Skin epidermis (tissue), 12 donors: ENCODE results near the gene TRIM7.

Source experiments
- H3K27ac ChIP-seq, 21 experiments: fragments of 200-600 bp; sonication (generic) in 11 of 21; one replicate each; pipeline ENCODE4 v1.5.0; 2020; ENCODE audit warnings: mild to moderate bottlenecking in 3 of 21, inconsistent platforms in 2 of 21, moderate library complexity in 2 of 21
- H3K4me3 ChIP-seq, 7 experiments: fragments of 200-600 bp; sonication (generic) in 2 of 7; one replicate each; pipeline ENCODE4 v1.5.0; 2020; ENCODE audit warnings: inconsistent platforms in 2 of 7, mild to moderate bottlenecking in 2 of 7, moderate library complexity in 1 of 7

Gene TRIM7

DNA sequence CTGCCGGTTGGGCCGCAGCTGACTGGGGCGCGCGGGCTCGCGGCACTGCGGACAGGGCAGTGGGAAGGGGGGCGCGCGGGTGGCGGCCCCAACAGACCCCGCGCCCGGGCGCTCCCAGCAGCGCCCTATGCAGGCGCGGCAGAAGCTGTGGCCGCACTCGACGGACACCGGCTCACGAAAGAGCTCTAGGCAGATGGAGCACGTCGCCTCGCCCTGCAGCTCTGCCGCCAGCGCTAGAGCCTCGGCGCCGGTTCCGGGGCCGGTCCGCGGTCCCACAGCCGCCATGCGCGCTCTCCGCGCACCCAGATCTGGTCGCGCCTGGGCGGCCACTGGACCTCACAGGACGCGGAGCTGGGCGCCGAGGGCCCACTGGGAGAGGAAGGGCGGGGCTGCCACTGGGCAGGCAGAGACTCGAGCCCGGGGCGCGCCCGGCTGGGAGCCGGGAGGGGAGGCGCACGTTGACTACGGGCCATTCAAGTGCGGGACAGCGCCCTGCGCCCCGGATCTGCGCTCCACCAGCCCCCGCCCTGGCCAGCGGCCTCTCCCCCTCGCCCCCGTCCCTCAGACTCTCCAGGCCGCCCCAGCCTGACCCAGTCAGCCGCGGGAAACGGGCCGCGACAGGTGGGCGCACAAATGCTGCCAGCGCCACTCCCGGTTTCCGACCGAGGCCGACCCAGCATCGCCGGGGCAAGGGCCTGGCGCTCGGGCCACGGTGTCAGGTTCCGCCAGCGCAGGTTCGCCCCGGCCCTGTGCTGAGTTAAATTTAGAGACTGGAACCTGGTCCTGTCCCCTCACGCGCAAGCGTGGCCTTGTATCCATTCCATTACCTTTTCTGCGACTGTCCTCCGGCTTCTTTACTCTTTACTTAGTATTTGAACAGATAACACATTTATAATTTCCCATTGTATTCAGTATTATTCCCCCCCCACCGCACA lies at the start of gene TRIM7:
Gene TRIM7, minus strand, starts transcription at position 371 of the 935 bp plus-strand sequence. Its CDS starts 86 bp downstream, at position 285.
- H3K4me3 ChIP-seq, result peak within 1 kb of the TSS; percentile 45 to 68 (median 52)
- H3K27ac ChIP-seq, result peak within 1 kb of the TSS in 20 of 21 experiments; percentile 4 to 82 (median 70)

DNA sequence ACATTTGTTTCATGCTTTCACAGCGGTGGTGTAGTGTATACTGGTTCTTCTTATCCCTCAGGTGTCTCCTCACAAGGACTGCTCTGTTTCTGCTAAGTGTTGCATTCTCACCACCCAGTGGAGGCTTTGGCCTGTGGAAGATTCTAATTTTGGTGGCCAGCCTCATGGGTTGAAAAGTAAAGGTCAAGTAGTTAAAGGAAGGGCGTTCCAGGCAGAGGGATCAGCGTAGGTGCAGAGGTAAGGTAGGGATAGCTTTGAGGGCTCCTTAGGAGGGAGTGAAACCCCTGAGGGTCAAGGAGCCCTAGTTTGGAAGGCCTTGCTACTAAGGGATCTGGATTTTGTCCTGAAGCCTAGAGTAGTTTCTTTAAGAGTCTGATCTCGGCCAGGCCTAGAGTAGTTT lies 43.3 kb upstream of the TRIM7 start:
- Histone ChIP-seq H3K27ac (peak overlapping the region in 15 of 21 experiments; percentile 5 to 98 (median 94)), H3K4me3 (peak overlapping the region in 6 of 7 experiments; percentile 53 to 80 (median 66))

DNA sequence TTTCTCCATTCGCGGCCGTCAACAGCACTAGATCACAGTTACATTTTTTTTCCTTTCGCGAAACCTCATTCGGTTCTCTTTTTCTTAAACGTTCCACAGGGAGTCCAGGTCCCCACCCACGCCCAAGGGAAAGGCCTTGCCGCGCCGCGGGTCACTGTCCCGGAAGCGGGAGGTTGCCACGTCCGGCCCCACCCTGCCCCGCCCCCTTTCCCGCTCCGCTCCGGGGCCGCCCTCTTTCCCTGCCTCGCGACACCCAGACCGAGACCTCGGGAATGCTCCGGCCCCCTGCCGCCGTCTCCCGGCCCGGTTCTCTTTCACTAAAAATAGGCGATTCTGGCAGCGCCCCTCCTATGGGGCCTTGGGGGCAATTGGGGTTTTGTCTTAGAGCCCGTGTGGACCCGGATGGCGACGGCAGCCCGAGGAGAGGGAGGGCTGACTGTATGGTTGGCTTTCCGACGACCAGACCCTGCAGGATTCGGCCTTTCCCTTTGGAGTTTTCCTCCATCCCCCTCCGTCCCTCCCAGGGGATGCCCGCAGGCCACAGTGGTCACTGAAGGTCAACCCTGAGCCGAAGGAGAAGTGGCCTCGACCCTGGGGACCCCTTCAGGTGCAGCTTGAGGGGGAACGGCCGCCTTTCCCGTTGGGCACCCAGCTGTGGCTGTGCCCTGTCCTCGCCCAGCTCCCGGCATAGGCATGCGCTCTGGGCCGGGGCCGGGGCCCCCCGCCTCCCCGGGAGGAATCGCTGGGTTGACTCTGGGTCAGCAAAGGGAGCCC lies 41.5 kb upstream of the TRIM7 start:
- Histone ChIP-seq H3K4me3 (peak overlapping the region; percentile 53 to 80 (median 69)), H3K27ac (peak overlapping the region; percentile 73 to 98 (median 94))

DNA sequence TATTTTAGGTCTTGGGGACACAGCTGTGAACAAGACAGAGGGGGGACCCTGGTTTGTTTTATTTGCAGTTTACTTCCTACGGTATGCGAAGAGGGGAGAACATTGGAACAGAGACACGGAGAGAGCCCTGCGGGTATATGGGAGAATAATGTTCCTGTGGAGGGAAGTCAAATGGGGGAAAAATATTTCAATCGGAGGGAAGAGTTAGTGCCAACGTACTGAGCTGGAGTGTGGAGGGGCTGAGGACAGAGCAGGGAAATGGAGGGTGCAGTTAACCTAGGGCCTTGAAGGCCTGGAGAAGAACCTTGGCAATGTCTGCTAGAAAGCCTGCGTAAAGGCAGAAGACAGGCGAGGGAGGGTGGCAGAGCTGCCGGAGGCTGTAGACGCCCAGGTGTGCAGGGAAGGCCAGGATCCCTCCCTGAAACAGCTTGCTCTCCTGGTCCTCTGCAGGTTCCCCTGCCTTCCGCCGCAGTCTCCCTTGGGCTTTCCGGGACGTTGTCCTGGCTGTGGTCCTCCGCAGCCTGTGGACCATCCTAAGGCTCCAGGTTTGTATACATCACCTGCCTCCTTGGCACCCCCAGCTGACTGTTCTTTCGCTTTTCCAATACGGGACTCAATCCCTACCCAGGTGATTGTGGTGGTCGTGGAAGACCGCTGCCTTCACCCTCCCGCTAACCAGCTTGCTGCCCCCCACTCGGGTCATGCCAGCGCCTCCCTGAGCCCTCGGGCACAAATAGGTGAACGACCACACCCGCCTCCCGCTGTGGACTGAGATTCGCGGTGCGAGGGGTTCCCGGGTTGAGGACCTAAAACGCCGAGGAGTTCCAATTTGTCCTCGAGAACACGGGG lies 40.7 kb upstream of the TRIM7 start:
- Histone ChIP-seq H3K27ac (peak overlapping the region; percentile 64 to 98 (median 94)), H3K4me3 (peak overlapping the region; percentile 53 to 80 (median 69))

DNA sequence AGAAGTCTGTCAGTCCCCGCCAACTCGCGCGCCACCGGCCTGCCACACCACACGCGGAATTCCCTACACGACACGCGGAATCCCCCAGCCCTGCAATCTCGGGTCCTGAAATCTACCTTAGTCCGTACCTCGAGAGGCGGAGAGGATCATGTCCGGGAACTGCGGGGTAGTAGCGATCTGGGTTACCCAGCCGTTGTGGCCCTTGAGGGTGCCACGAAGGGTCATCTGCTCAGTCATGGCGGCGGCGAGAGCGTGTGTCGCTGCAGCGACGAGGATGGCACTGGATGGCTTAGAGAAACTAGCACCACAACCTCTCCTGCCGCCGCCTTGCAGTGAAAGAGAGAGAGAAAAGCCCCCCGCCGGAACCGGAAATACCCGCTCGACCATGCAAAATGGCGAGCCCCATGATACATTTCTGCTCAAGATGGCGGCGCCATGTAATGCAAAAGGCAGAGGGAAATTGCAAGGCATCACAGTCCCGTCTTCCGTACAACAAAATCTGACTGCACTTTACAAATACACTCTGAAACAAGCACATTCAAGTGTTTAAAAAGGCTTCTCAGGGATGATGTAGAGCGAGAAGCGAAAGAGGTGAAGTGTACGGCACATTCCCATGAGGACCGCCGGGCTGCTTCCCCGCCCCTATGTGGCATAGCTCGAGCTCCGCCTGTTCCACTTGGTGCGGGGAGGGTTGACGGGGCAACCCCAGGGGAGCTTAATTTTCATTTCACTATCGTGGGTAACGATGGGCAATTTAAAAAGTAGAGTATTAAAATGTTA lies 38.8 kb upstream of the TRIM7 start, which contains the start of gene RACK1:
Gene RACK1, minus strand, starts transcription at position 343 of the 780 bp plus-strand sequence. Its CDS starts 106 bp downstream, at position 237.
- Histone ChIP-seq H3K4me3 (peak within 1 kb of the TSS; percentile 53 to 89 (median 73)), H3K27ac (peak within 1 kb of the TSS; percentile 50 to 98 (median 93))

DNA sequence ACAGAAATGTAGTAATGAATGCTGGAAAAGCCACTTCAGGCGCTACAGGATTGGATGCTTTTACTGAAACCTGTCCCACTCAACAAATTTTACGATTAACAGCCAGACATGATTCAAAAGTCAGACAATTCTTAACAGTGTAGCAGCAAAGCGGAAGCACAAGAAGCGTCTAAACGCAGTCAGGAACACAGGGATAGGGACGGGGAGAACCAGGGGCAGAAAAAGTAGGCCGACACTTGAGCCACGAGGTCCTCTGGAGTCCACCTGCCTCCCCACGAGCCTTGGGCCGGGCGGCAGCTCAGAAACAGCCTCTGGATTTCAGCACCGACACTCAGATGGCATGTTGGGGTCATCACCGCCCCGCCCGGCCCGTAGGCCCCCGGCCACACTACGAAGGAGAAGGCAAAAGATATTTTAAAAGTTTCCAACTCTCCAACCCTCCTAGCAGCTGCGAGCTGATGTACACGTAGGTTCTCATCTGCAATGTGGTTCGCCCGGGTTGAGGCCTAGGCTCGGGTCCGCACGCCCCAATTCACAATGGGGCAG lies 38.1 kb upstream of the TRIM7 start:
- Histone ChIP-seq H3K4me3 (peak overlapping the region; percentile 53 to 89 (median 73)), H3K27ac (peak overlapping the region; percentile 50 to 98 (median 93))

DNA sequence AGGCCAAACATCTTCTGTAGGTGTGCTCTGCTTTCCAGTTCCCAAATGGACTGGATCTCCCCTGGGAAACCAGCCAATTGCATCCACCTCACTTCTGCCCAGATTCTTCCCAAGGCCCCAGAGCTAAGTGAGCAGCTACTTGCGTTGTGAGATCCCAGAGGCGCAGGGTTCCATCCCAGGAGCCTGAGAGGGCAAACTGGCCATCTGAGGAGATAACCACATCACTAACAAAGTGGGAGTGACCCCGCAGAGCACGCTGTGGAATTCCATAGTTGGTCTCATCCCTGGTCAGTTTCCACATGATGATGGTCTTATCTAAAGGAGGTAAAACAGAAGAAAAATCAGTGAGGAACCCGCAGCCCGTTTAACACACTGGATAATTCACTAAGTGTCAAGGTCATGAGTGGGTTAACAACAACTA lies 37.0 kb upstream of the TRIM7 start:
- H3K4me3 ChIP-seq, result peak overlapping the region; percentile 53 to 89 (median 73)
- peak overlapping the region in 14 of 21 experiments; percentile 23 to 98 (median 94) for H3K27ac ChIP-seq

DNA sequence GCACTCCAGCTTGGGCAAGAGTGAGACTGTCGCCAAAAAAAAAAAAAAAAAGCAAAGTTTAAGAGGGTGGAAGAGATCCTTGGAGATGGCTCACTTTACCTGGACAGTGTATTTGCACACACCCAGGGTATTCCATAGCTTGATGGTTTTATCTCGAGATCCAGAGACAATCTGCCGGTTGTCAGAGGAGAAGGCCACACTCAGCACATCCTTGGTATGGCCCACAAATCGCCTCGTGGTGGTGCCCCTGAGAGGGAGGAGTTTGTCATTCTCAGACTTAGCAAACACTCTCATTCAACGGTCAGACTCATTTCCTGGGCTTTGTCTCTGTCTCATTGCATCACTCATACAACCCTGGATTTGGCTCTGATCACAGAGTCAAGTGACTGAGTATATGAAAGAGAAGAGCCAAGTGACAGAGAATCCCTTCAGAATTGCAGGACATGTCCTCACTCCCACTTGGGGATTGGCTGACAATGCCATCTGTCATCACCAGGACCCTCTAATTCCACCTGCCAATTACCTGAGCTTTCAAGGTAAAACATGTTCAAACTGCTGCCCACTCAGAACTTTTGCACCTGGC lies 36.5 kb upstream of the TRIM7 start:
- H3K27ac ChIP-seq, result peak overlapping the region in 10 of 21 experiments; percentile 3 to 98 (median 89)
- peak overlapping the region in 4 of 7 experiments; percentile 53 to 89 (median 70) for H3K4me3 ChIP-seq

DNA sequence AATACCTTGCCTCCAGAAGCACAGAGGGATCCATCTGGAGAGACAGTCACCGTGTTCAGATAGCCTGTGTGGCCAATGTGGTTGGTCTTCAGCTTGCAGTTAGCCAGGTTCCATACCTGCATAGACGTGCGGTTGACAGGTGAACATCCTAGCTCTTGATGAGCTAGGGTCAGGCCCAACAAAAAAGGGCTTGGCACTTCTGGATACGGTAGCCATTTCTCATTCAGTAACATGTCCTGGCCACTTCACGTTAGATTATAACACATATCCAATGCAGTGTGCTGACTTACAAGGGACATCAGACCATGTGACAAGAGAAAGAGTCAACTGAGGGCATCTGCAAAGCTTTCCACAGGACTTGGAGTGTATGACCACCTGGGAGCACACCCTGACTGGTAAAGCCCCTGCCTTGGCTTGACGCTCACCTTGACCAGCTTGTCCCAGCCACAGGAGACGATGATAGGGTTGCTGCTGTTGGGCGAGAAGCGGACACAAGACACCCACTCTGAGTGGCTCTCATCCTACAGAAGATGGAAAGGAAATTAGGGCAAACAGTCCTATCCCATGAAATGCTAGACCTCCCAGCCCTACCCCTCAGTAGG lies 34.2 kb upstream of the TRIM7 start:
- no peak overlapping the region for H3K27ac ChIP-seq

DNA sequence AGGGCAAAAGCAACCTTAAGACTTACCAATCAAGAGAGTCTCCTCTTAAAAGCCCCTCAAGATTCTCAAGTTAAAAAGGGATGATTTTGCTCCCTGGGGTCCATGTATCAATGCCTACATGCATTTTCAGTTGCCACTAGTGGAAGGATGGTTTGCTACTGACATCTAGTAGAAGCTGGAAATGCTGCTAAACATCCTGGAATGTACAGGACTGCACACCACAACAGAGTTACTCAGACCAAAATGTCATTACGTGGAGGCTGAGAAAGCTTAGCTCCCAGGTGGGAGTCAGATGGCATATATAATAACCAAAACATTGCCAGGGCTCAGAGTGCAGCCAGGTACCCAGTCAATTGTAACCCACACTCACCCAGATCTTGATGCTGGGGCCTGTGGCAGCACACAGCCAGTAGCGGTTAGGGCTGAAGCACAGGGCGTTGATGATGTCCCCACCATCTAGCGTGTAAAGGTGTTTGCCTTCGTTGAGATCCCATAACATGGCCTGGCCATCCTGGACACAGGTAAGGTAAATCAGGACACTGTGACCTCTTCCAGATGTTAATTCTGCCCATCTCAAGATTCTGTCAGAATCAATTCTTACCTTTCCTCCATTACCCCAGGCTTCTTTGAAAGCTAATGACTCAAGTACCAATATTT lies 32.9 kb upstream of the TRIM7 start:
- Histone ChIP-seq H3K4me3 (no peak overlapping the region), H3K27ac (no peak overlapping the region)

More for the DNA sequence above, 34.2 kb upstream of the TRIM7 start:
- no peak overlapping the region for H3K4me3 ChIP-seq

DNA sequence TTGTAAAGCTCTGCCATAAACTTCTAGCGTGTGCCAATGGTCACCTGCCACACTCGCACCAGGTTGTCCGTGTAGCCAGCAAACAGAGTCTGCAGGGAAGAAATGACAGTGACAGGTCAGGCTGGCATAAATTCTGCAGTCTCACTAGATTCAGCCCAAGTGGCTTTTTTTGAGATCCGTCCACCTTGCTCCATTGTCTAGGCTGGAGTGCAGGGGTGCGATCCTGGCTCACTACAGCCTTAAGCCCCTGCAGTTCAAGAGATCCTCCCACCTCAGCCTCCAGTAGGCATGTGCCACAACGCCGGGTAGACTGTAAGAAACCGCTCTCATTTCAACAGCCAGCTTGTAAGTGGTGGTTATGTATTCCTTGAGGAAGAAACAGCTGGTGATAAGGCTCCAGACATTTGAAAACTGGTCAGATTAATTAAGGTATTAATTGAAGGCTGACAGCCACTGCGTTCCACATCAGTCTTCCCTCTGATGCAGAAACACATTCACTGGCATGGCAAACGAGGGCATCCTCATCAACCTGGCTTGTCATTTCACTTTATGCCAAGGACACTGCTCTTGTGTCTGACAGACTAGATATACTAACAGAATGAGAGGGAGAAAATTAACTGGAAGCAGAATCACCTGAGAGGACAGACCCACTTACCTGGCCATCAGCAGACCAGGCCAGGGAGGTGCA lies 32.1 kb upstream of the TRIM7 start:
- Histone ChIP-seq H3K4me3 (no peak overlapping the region), H3K27ac (no peak overlapping the region)

DNA sequence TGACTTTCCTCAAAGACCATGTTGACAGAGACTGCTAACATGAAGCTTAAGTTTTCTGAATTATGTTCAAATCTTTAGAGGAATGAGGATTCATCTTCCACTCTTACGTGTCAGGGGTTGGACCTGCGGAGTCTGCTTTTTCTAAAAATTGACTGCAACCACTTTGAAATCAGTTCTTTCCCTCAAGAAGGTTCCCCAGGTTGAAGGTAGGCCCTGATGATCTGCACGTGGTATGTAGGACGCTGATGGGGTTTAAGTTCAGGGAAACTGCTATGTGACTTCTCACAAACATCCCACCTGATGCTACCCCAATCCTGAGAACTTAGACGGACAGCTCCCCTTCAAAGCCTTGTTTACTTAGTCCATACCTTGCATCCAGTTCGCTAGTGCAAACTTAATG lies 31.5 kb upstream of the TRIM7 start:
- Histone ChIP-seq H3K27ac (no peak overlapping the region), H3K4me3 (no peak overlapping the region)

DNA sequence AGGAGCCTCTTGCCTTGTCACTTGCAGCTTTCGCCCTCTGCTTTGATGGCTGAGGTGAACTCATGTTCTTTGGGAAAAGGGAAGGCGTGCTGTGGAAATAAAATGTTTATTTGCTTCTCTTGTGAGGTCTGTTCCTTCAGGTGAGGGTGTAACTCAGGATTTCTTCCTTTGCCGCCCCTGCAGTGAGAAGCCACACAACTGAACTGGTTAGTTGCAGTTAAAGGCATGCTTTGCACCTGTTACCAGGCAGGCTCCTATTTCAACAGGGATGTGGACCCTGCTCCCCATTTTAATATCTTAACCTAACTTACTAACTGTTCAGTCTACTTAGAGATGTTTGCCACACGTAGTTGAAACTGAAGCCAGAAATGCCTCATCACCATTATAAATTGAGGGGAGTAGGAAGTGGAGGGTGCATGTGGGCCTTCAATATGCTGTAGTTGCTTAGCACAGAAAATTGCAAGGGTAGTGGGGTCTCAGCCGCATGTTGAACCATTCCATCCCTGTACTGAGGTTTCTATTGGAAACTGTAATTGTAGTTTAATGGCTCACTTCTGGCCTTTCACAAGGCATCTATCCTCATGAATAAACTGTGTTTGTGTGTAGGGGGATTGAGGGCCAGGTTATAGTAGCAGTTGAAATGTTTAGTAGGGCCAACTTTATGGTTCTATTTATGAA lies 30.8 kb upstream of the TRIM7 start:
- no peak overlapping the region for H3K27ac ChIP-seq
- H3K4me3 ChIP-seq, result no peak overlapping the region

DNA sequence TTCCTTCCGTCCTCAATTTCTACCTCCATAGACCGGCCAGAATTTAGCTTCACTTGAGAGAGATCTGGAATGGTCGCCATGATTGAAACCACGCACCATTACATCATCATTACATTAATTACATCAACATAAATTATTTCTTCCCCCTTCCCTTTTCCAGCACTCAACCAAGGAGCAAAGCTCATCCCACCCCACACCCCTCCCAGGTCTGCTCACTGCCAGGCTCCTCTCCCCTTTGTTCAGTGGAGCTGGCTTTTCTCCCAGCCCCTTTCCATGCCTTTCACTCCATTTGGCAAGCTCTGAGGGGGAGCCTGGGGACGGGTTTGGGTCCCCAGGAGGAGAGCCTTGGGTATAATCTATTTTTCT lies 30.3 kb upstream of the TRIM7 start:
- no peak overlapping the region for H3K4me3 ChIP-seq
- no peak overlapping the region for H3K27ac ChIP-seq

DNA sequence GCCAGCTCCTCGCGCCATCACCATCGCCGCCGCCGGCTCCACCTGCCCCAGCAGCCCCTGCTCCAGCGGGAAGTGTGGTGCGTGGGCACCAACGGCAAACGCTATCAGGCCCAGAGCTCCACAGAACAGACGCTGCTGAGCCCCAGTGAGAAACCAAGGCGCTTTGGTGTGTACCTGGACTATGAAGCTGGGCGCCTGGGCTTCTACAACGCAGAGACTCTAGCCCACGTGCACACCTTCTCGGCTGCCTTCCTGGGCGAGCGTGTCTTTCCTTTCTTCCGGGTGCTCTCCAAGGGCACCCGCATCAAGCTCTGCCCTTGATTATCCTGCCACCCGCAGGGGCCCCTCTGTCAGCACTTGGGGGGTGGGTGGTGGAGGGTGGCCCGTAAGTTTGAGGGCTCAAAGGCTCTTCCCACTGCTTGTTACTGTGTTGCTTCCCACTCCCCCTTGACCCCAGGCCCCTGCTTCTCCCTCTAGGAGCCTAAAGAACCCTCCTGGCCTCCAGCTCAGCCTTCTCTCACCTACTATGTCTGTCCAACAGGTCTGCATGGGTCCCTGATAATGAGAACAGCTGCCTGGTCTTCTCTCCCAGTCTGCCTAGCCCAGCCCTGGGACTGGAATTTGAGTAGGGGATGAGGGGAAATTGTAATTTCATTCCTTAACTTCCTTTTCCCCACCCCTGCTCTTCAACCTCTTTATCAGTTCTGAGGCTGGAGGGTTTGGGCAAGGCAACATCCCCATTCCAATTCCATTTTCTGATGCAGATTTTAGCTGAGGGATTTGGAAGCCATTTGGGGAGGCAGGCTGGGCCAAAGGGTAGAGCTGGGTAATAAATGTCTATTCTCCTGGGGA lies 29.7 kb upstream of the TRIM7 start:
- Histone ChIP-seq H3K27ac (no peak overlapping the region), H3K4me3 (no peak overlapping the region)
